Measurements from ENCODE around the gene RAD51B.
A peak's percentile ranks its signal among the peaks of the same experiment; 100 is the strongest.

RAD51B gene

GRCh38 chr14:68539789-68540188 lies 720.2 kb downstream of the RAD51B start:
- no peak overlapping the region for H3K9ac ChIP-seq (ENCODE audit: insufficient read length)
- H3K4me3 ChIP-seq, result no peak overlapping the region
- H3K27ac ChIP-seq, result no peak overlapping the region
- DNase-seq (ENCODE audit: low read depth, low spot score), result no peak
- no peaks in the 10 kb centered on the region for H3K9me3 ChIP-seq (ENCODE audit: low read depth, low read length)
- no peak for TF ChIP-seq EZH2 (IDR thresholded peaks at IDR 0.05)
- no peak for TF ChIP-seq POLR2AphosphoS5 (IDR thresholded peaks at IDR 0.05; ENCODE audit: borderline replicate concordance, low read depth, low read length)
- no peak for TF ChIP-seq FOXP2 (optimal IDR thresholded peaks at IDR 0.05; ENCODE audit: control extremely low read depth, extremely low read length, insufficient read depth)
- no peaks in the 10 kb centered on the region for H3K36me3 ChIP-seq (ENCODE audit: insufficient read depth, low read length)

DNA sequence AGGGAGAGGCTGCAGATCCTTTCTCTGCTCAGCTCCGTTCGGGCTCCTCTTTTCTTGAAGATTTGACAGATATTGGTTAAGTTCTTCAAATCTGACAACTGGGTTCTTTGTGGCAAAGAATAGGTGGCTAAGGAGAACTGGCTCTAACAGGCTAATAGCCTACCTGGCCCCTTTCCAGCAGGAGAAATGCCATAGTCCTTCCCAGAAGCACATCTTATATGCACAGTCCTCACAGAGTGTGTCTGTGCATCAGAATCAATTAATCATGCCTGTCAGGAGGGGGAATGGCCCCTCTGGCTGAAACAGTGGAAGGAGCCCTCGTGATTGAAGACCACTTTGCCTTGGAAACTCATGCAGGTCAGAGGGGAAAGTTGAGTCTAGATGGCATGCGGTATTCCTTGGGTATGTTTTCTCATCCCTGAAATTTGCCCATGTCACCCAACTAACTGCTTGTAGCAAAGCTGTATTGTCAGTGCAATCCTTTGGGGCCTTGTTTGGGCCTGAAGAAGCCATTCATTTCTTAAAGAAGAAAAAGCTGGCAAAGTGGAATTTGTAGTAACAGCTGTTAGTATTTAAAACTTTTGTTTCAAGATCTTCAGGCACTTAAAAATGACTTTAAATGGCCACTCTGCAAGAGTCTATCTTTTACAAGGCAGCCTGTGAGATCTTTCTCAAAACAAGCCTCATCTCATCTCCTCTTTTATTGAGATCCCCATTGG lies 721.8 kb downstream of the RAD51B start:
- H3K9ac ChIP-seq (ENCODE audit: insufficient read length), result no peak overlapping the region

DNA sequence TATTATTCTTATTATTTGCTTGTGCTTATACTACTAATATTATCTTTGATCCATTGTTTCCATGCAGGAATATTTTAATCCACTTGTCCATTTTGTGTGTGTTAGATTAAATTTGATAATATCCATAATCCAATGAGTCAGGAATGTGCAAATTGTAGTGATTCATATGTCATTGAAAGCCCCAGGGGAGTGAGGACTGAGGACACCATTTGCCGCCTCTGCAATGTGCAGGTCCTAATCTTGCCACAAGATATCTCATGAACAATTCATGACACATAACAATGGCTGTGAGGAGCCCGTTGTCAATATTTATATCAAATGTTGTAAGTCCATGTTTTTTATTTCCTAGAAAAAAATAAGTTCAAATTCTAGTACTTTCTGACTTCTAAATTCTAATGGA lies 722.8 kb downstream of the RAD51B start:
- Histone ChIP-seq H3K27ac (no peak overlapping the region), H3K9ac (ENCODE audit: insufficient read length) (no peak overlapping the region), H3K9me3 (ENCODE audit: low read depth, low read length) (no peaks in the 10 kb centered on the region), H3K4me3 (no peak overlapping the region), H3K36me3 (ENCODE audit: insufficient read depth, low read length) (no peaks in the 10 kb centered on the region)
- no peak for DNase-seq (ENCODE audit: low read depth, low spot score)
- TF ChIP-seq POLR2AphosphoS5 (IDR thresholded peaks at IDR 0.05; ENCODE audit: borderline replicate concordance, low read depth, low read length), result no peak
- no peak for TF ChIP-seq EZH2 (IDR thresholded peaks at IDR 0.05)
- no peak for TF ChIP-seq FOXP2 (optimal IDR thresholded peaks at IDR 0.05; ENCODE audit: control extremely low read depth, extremely low read length, insufficient read depth)

More for the DNA sequence above, 721.8 kb downstream of the RAD51B start:
- TF ChIP-seq FOXP2 (optimal IDR thresholded peaks at IDR 0.05; ENCODE audit: control extremely low read depth, extremely low read length, insufficient read depth) (no peak), EZH2 (IDR thresholded peaks at IDR 0.05) (no peak), POLR2AphosphoS5 (IDR thresholded peaks at IDR 0.05; ENCODE audit: borderline replicate concordance, low read depth, low read length) (no peak)
- Histone ChIP-seq H3K9me3 (ENCODE audit: low read depth, low read length) (no peaks in the 10 kb centered on the region), H3K36me3 (ENCODE audit: insufficient read depth, low read length) (no peaks in the 10 kb centered on the region), H3K4me3 (no peak overlapping the region), H3K27ac (peak overlapping the region; percentile 38; the same call in 1 of the 2 replicates)
- no peak for DNase-seq (ENCODE audit: low read depth, low spot score)

GRCh38 chr14:68543516-68543915 lies 723.9 kb downstream of the RAD51B start:
- Histone ChIP-seq H3K9me3 (ENCODE audit: low read depth, low read length) (no peaks in the 10 kb centered on the region), H3K27ac (no peak overlapping the region), H3K4me3 (no peak overlapping the region), H3K9ac (ENCODE audit: insufficient read length) (no peak overlapping the region), H3K36me3 (ENCODE audit: insufficient read depth, low read length) (no peaks in the 10 kb centered on the region)
- no peak for TF ChIP-seq FOXP2 (optimal IDR thresholded peaks at IDR 0.05; ENCODE audit: control extremely low read depth, extremely low read length, insufficient read depth)
- no peak for TF ChIP-seq POLR2AphosphoS5 (IDR thresholded peaks at IDR 0.05; ENCODE audit: borderline replicate concordance, low read depth, low read length)
- TF ChIP-seq EZH2 (IDR thresholded peaks at IDR 0.05), result no peak
- no peak for DNase-seq (ENCODE audit: low read depth, low spot score)

DNA sequence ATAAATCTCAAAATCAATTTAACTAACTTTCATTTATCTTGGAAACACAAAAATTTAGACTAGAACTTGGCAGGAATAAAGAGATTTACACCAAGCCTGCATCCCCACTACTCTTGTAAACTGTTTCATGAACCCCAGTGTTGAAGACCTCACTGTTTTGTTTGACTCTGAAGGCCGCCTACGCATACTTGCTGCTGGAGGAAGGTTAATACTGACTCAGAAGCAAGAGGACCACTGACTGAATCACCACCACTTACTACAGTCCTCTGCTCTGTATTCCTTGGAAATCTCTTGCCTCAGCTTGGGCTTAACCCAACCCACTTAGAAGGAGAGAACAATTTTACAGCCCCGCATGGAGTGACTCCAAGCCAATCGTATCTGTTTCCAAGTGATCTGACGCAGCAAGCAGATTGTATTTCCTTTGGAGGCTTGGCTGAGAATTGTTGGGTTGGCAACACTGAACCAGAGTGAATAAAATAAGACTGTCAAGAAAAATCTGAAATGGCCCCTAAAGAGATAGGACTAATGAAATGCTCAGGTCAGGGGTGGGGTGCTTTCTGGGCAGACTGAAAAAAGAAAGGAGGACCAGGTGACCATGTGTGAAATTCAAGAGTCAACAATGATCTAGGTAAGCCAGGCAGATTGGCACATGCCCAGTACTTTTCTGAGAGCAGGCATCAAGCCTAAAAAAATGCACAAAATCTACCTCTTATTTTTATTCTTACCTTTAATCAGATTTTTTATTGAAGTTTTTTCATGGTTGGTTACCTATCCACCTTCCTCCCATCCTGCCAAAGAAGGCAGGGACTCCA lies 724.7 kb downstream of the RAD51B start:
- no peaks in the 10 kb centered on the region for H3K36me3 ChIP-seq (ENCODE audit: insufficient read depth, low read length)
- no peak overlapping the region for H3K4me3 ChIP-seq
- TF ChIP-seq EZH2 (IDR thresholded peaks at IDR 0.05), result no peak
- no peak for TF ChIP-seq FOXP2 (optimal IDR thresholded peaks at IDR 0.05; ENCODE audit: control extremely low read depth, extremely low read length, insufficient read depth)
- no peak for TF ChIP-seq POLR2AphosphoS5 (IDR thresholded peaks at IDR 0.05; ENCODE audit: borderline replicate concordance, low read depth, low read length)
- H3K9ac ChIP-seq (ENCODE audit: insufficient read length), result no peak overlapping the region
- peak overlapping the region; percentile 39; the same call in 1 of the 2 replicates for H3K27ac ChIP-seq
- no peaks in the 10 kb centered on the region for H3K9me3 ChIP-seq (ENCODE audit: low read depth, low read length)
- no peak for DNase-seq (ENCODE audit: low read depth, low spot score)

GRCh38 chr14:68546839-68547238 lies 727.3 kb downstream of the RAD51B start:
- no peak for TF ChIP-seq FOXP2 (optimal IDR thresholded peaks at IDR 0.05; ENCODE audit: control extremely low read depth, extremely low read length, insufficient read depth)
- TF ChIP-seq EZH2 (IDR thresholded peaks at IDR 0.05), result no peak
- no peak for TF ChIP-seq POLR2AphosphoS5 (IDR thresholded peaks at IDR 0.05; ENCODE audit: borderline replicate concordance, low read depth, low read length)
- Histone ChIP-seq H3K9ac (ENCODE audit: insufficient read length) (no peak overlapping the region), H3K9me3 (ENCODE audit: low read depth, low read length) (no peaks in the 10 kb centered on the region), H3K4me3 (no peak overlapping the region), H3K27ac (no peak overlapping the region), H3K36me3 (ENCODE audit: insufficient read depth, low read length) (no peaks in the 10 kb centered on the region)
- no peak for DNase-seq (ENCODE audit: low read depth, low spot score)

- no peak for DNase-seq (ENCODE audit: low read depth, low spot score)
- no peaks in the 10 kb centered on the region for H3K36me3 ChIP-seq (ENCODE audit: insufficient read depth, low read length)
- peak overlapping the region; percentile 93 for H3K27ac ChIP-seq
- H3K4me3 ChIP-seq, result peak overlapping the region; percentile 67
- no peaks in the 10 kb centered on the region for H3K9me3 ChIP-seq (ENCODE audit: low read depth, low read length)
- H3K9ac ChIP-seq (ENCODE audit: insufficient read length), result peak overlapping the region; percentile 71
- TF ChIP-seq FOXP2 (optimal IDR thresholded peaks at IDR 0.05; ENCODE audit: control extremely low read depth, extremely low read length, insufficient read depth) (no peak), POLR2AphosphoS5 (IDR thresholded peaks at IDR 0.05; ENCODE audit: borderline replicate concordance, low read depth, low read length) (no peak), EZH2 (IDR thresholded peaks at IDR 0.05) (no peak)
Observed at GRCh38 chr14:68547305-68548193, 728.0 kb downstream of the RAD51B start.
